Endothelial cell of umbilical vein (primary cell): ENCODE results near the gene MVK.

Experiments used
- CTCF ChIP-seq, 2 donors: IDR thresholded peaks; 1 replicate in 1 of 2; 2 replicates in 1 of 2; pipeline ENCODE4 v1.5.1; 2011; ENCODE audit warnings: low read length in 2 of 2, mild to moderate bottlenecking in 2 of 2, moderate library complexity in 2 of 2, control low read depth in 1 of 2, inconsistent platforms in 1 of 2, low read depth in 1 of 2; ENCODE audit not compliant: insufficient read depth in 1 of 2; ENCODE audit errors: extremely low read depth in 1 of 2
- EZH2 ChIP-seq: IDR thresholded peaks from 2 replicates; pipeline ENCODE4 v1.6.1; 2012; ENCODE audit warnings: borderline replicate concordance, low read depth, mild to moderate bottlenecking, moderate library complexity, low read length, inconsistent platforms; ENCODE audit not compliant: severe bottlenecking
- FOS ChIP-seq: IDR thresholded peaks from 2 replicates; pipeline ENCODE4 v1.6.1; 2011; ENCODE audit warnings: mild to moderate bottlenecking, low read length, moderate library complexity, borderline replicate concordance; ENCODE audit not compliant: insufficient read depth
- GATA2 ChIP-seq: IDR thresholded peaks from 2 replicates; pipeline ENCODE4 v1.7.0; 2011; ENCODE audit warnings: low read depth, mild to moderate bottlenecking, moderate library complexity, mixed read lengths, low read length; ENCODE audit not compliant: insufficient read length, insufficient read depth
- MYC ChIP-seq: IDR thresholded peaks from one replicate; pipeline ENCODE4 v1.6.1; 2011; ENCODE audit warnings: mild to moderate bottlenecking, low read depth, low read length
- POLR2A ChIP-seq: IDR thresholded peaks from 2 replicates; pipeline ENCODE4 v1.6.1; 2012; ENCODE audit warnings: low read depth, mild to moderate bottlenecking, control low read depth, low read length

GRCh38 chr12:109524466-109525278, 48.9 kb upstream of the MVK start:
- no peak for TF ChIP-seq CTCF (IDR thresholded peaks at IDR 0.05; ENCODE audit: extremely low read depth in 1 of 2, insufficient read depth in 1 of 2, low read depth in 1 of 2, low read length in 2 of 2)
- no peak for TF ChIP-seq FOS
- TF ChIP-seq GATA2 = no peak
- TF ChIP-seq EZH2 = no peak
- TF ChIP-seq MYC = no peak
- TF ChIP-seq POLR2A = no peak
